SK-N-SH treated with all-trans-retinoic acid at 6 μM for 48 hours (cell line): ENCODE results near the gene HRH2.

Source experiments
- ZFP3 ChIP-seq: fragments of 250-450 bp; sonication (Bioruptor Pico); IDR thresholded peaks from 2 replicates; pipeline ENCODE4 v1.5.0; 2020; ENCODE audit warnings: mild to moderate bottlenecking, moderate library complexity
- TF ChIP-seq, protein P1 (sequence below): fragments of 250-450 bp; sonication (Bioruptor Pico); IDR thresholded peaks from 2 replicates; pipeline ENCODE4 v1.5.1; 2021; ENCODE audit warnings: mild to moderate bottlenecking, moderate library complexity
- TF ChIP-seq, protein P2 (sequence below): fragments of 250-450 bp; sonication (Bioruptor Pico); IDR thresholded peaks from 2 replicates; pipeline ENCODE4 v1.8.0; 2020; ENCODE audit warnings: mild to moderate bottlenecking, moderate library complexity, borderline replicate concordance

DNA sequence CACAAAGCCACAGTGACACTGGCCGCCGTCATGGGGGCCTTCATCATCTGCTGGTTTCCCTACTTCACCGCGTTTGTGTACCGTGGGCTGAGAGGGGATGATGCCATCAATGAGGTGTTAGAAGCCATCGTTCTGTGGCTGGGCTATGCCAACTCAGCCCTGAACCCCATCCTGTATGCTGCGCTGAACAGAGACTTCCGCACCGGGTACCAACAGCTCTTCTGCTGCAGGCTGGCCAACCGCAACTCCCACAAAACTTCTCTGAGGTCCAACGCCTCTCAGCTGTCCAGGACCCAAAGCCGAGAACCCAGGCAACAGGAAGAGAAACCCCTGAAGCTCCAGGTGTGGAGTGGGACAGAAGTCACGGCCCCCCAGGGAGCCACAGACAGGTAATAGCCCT is 26.1 kb downstream of the HRH2 start:
- TF ChIP-seq, protein P1, sequence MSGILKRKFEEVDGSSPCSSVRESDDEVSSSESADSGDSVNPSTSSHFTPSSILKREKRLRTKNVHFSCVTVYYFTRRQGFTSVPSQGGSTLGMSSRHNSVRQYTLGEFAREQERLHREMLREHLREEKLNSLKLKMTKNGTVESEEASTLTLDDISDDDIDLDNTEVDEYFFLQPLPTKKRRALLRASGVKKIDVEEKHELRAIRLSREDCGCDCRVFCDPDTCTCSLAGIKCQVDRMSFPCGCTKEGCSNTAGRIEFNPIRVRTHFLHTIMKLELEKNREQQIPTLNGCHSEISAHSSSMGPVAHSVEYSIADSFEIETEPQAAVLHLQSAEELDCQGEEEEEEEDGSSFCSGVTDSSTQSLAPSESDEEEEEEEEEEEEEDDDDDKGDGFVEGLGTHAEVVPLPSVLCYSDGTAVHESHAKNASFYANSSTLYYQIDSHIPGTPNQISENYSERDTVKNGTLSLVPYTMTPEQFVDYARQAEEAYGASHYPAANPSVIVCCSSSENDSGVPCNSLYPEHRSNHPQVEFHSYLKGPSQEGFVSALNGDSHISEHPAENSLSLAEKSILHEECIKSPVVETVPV (CRISPR knock-in tag): no peak
- TF ChIP-seq, protein P2, sequence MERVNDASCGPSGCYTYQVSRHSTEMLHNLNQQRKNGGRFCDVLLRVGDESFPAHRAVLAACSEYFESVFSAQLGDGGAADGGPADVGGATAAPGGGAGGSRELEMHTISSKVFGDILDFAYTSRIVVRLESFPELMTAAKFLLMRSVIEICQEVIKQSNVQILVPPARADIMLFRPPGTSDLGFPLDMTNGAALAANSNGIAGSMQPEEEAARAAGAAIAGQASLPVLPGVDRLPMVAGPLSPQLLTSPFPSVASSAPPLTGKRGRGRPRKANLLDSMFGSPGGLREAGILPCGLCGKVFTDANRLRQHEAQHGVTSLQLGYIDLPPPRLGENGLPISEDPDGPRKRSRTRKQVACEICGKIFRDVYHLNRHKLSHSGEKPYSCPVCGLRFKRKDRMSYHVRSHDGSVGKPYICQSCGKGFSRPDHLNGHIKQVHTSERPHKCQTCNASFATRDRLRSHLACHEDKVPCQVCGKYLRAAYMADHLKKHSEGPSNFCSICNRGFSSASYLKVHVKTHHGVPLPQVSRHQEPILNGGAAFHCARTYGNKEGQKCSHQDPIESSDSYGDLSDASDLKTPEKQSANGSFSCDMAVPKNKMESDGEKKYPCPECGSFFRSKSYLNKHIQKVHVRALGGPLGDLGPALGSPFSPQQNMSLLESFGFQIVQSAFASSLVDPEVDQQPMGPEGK (CRISPR knock-in tag): no peak
- no peak for TF ChIP-seq ZFP3 (CRISPR knock-in tag)
